Aorta (tissue), 5 donors: ENCODE results near the gene SRGAP1. TPM values are rescaled to one million over a fixed set of nuclear protein-coding genes. Genes with fewer than 3 reads are reported as not detected.
"Not testable (repeated sequence)": the region's sequence is repeated elsewhere in the genome, so short reads cannot be mapped to it uniquely, and the experiment has no call there.

Source experiments
- ATAC-seq: fragments of 200-7000 bp; cut with Tn5 transposase; one replicate; pipeline ENCODE4 v1.9.1; 2022; ENCODE audit warnings: moderate library complexity; ENCODE audit not compliant: low FRiP score
- DNase-seq, 2 donors: peaks; one replicate each; pipeline ENCODE4 v3.0.0-alpha.2; 2020
- H3K27ac ChIP-seq, 2 donors: one replicate each; pipeline ENCODE4 v1.5.1; 2013; ENCODE audit warnings: low read length in 2 of 2, mild to moderate bottlenecking in 2 of 2, moderate library complexity in 2 of 2, control low read depth in 1 of 2, inconsistent platforms in 1 of 2, low read depth in 1 of 2
- H3K27me3 ChIP-seq, 2 donors: one replicate each; pipeline ENCODE4 v1.6.1; 2013; ENCODE audit warnings: control low read depth in 1 of 2, low read length in 1 of 2, mild to moderate bottlenecking in 1 of 2, moderate library complexity in 1 of 2; ENCODE audit not compliant: insufficient read depth in 2 of 2, control insufficient read depth in 1 of 2
- H3K36me3 ChIP-seq, 2 donors: one replicate each; pipeline ENCODE4 v1.6.1; 2013; ENCODE audit warnings: control low read depth in 1 of 2, low read length in 1 of 2, mild to moderate bottlenecking in 1 of 2; ENCODE audit not compliant: insufficient read depth in 2 of 2, control insufficient read depth in 1 of 2
- H3K4me1 ChIP-seq, 2 donors: one replicate each; pipeline ENCODE4 v1.6.1; 2013; ENCODE audit warnings: low read length in 2 of 2, control low read depth in 1 of 2, mild to moderate bottlenecking in 1 of 2, moderate library complexity in 1 of 2; ENCODE audit not compliant: insufficient read depth in 2 of 2, control insufficient read depth in 1 of 2
- H3K4me3 ChIP-seq, 2 donors: one replicate each; pipeline ENCODE4 v1.5.1; 2013; ENCODE audit warnings: low read length in 2 of 2, control low read depth in 1 of 2, mild to moderate bottlenecking in 1 of 2
- H3K9me3 ChIP-seq: one replicate; pipeline ENCODE4 v1.6.1; 2013; ENCODE audit warnings: mild to moderate bottlenecking, low read length; ENCODE audit not compliant: control insufficient read depth
- WGBS, 2 donors: extraction: QIAGEN DNeasy Blood & Tissue Kit; methylation state at CpG; one replicate each; pipeline ENCODE4 v1.1.7; 2013; 5-methylcytosine and 5-hydroxymethylcytosine counted together
- intact Hi-C, 2 donors: fragments of 100-400 bp; cut with DNase I; formaldehyde crosslinking; loops; one replicate each; pipeline versions ENCODE4 v1.14.2 to v1.15.0; 2022
- polyA plus RNA-seq, 2 donors: library from polyadenylated mRNA; stranded (reverse); fragments of 200-250 nt; gene quantifications; one replicate each; pipeline ENCODE4 v1.2.3, GENCODE V29; 2013
- total RNA-seq, 2 donors: library from RNA; stranded (reverse); fragmentation: NEBNext Ultra II Directional; extraction: Animal tissue kit (Norgen Biotek cat#: 25700); gene quantifications; one replicate each; pipeline ENCODE4 v1.2.1, GENCODE V29; 2021
- donor health status: healthy with polysubstance abuse.
- donor health status: Bipolar disorder and iron deficiency.
- donor health status: DM: no; HTN: no; CAD: no.
- donor health status: DM: no; HTN: no; CAD: no.
- donor health status: DM: yes; HTN: yes; CAD: no.

Gene SRGAP1
- total and polyA plus RNA-seq, 4 donors, result 0.88 to 15.5 (median 6.0) TPM

- Histone ChIP-seq H3K4me1 (no peaks in the 10 kb centered on the region), H3K9me3 (no peaks in the 10 kb centered on the region), H3K4me3 (no peak overlapping the region), H3K36me3 (no peaks in the 10 kb centered on the region), H3K27ac (no peak overlapping the region), H3K27me3 (no peaks in the 10 kb centered on the region)
- 96 to 97% methylated on average over 3 of the region's 3 CpGs for WGBS, 2 donors
- DNase-seq (no peak), ATAC-seq (no peak)
- intact Hi-C loops, result no loop called here
Measured at GRCh38 chr12:63855299-63855698, 10.8 kb downstream of the SRGAP1 start.

DNA sequence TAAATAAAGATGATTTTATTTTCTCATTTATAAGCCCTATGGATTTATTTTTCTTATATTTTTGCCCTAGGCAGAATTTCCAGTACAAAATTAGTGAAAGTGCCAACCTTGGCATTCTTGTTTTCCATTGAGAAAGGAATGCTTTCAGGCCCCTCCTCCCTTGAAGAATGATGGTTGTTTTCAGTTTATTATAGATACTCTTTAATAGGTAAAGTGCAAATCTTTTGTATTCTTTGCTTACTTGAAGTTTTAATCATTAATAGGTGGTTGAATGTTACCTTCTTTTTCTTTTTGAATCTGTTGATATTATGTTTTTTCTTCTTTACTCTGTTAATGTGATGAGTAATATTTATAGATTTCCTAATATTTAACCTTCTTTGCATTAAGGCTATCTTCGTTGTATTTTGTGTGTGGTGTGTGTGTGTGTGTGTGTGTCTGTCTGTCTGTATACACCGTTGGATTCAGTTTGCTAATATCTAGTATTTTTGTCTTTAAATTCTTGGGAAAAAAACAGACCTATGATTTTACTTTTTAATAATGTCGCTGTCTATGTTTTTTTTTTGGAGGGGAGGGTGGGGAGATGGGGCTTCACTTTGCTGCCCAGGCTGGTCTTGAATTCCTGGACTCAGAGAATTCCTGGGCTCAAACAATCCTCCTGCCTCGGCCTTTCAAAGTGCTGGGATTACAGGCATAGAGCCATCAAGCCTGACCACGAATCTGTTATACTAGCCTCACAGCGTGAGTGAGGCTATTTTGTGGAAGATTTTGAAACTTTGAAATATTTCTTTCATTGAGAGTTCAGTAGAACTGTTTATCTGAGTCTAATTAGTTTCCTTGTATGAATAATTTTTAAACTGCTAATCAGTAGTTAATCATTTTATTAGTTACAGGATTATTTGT lies 13.5 kb downstream of the SRGAP1 start:
- no peak for DNase-seq
- H3K4me3 ChIP-seq, result no peak overlapping the region
- H3K36me3 ChIP-seq, result no peaks in the 10 kb centered on the region
- no peaks in the 10 kb centered on the region for H3K27me3 ChIP-seq
- intact Hi-C loops, result no loop called here
- 56 to 62% methylated on average over 6 of the region's 6 CpGs for WGBS, 2 donors
- no peak overlapping the region for H3K27ac ChIP-seq
- ATAC-seq, result no peak
- H3K4me1 ChIP-seq, result no peaks in the 10 kb centered on the region
- no peaks in the 10 kb centered on the region for H3K9me3 ChIP-seq

- not testable (repeated sequence) for H3K27ac ChIP-seq, H3K36me3 ChIP-seq, ATAC-seq, H3K27me3 ChIP-seq, H3K9me3 ChIP-seq, DNase-seq, H3K4me1 ChIP-seq, H3K4me3 ChIP-seq
- intact Hi-C loops, result loop anchor here in 1 of 2 donors (5.0 kb wide), 1 partner anchor 57 kb away; no protein-coding TSS in a partner anchor
- 98 to 100% methylated on average over 2 of the region's 2 CpGs for WGBS, 2 donors
Measured at GRCh38 chr12:63859880-63860279, 15.4 kb downstream of the SRGAP1 start.

DNA sequence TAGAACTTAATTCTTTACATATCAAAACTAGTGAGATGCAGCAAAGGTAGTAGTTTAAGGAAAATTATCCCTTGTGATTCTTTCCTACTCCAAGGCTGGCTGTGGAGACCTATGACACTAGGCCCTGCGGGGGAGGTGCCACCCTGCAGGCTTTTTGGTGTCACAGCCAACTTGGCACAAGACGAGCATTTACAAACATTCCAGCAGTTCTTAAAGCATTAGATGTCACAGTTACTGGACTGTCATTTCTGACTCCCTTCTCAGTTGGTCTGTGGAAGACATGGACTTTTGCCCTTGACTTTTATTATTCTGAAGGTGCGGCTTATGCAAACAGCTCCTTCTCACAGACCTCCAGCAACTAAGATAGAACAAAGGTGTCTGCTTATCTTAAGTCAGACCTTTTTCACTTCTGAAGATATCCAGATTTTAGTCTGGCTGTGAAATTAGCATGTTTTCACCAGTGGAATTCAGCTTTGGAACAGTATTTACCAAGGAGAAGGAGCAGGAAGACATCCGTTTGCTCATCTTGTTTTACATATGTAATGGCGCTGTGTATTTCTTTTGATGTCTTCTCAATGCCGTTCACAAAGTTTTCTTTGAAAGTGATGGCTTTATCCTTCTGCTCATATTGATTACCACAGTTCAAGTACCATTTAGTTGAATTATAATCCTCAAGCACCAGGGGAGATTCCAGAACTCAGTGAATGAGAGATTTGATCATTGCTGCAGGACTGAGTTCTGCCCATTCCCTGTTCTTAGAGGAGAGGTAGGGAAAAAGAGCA lies 17.9 kb downstream of the SRGAP1 start:
- Histone ChIP-seq H3K9me3 (no peaks in the 10 kb centered on the region), H3K4me1 (no peaks in the 10 kb centered on the region), H3K27me3 (no peaks in the 10 kb centered on the region), H3K27ac (no peak overlapping the region), H3K4me3 (no peak overlapping the region), H3K36me3 (no peaks in the 10 kb centered on the region)
- intact Hi-C loops, result loop anchor here in 1 of 2 donors (5.0 kb wide), 1 partner anchor 55 kb away; no protein-coding TSS in a partner anchor
- no peak for DNase-seq
- WGBS, 2 donors, result 30 to 35% methylated on average over 6 of the region's 6 CpGs
- no peak for ATAC-seq

GRCh38 chr12:63862969-63863230 lies 18.4 kb downstream of the SRGAP1 start:
- Histone ChIP-seq H3K4me3 (no peak overlapping the region), H3K27me3 (no peaks in the 10 kb centered on the region), H3K4me1 (no peaks in the 10 kb centered on the region), H3K9me3 (no peaks in the 10 kb centered on the region), H3K27ac (no peak overlapping the region), H3K36me3 (no peaks in the 10 kb centered on the region)
- intact Hi-C loops, result loop anchor here in 1 of 2 donors (5.0 kb wide), 1 partner anchor 54 kb away; no protein-coding TSS in a partner anchor
- 44 to 55% methylated on average over 2 of the region's 2 CpGs for WGBS, 2 donors
- DNase-seq, result no peak
- ATAC-seq, result no peak

GRCh38 chr12:63863658-63864453 lies 19.4 kb downstream of the SRGAP1 start:
- intact Hi-C loops, result loop anchor here in 1 of 2 donors (5.0 kb wide), 1 partner anchor 53 kb away; no protein-coding TSS in a partner anchor
- Histone ChIP-seq H3K27ac (no peak overlapping the region), H3K27me3 (no peaks in the 10 kb centered on the region), H3K4me1 (no peaks in the 10 kb centered on the region), H3K4me3 (no peak overlapping the region), H3K36me3 (no peaks in the 10 kb centered on the region), H3K9me3 (no peaks in the 10 kb centered on the region)
- ATAC-seq, result no peak
- no peak for DNase-seq
- WGBS, 2 donors, result 87 to 89% methylated on average over 5 of the region's 5 CpGs

DNA sequence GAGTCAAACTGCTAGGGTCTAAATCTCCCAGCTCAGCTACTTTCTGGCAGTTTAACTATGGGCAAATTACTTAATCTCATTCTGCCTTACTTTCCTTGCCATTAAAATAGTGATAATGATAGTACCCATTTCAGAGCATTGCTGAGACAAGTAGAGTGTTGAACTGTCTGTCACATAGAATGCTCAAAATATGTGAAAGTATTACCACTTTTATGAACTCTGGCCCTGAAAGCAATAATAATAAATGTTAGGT lies 19.9 kb downstream of the SRGAP1 start:
- Histone ChIP-seq H3K27me3 (no peaks in the 10 kb centered on the region), H3K4me1 (peaks cover 0 to 3% of the 10 kb centered on the region in 2 donors), H3K36me3 (no peaks in the 10 kb centered on the region), H3K9me3 (no peaks in the 10 kb centered on the region), H3K4me3 (no peak overlapping the region), H3K27ac (no peak overlapping the region)
- DNase-seq (no peak), ATAC-seq (no peak)
- intact Hi-C loops, result loop anchor here in 1 of 2 donors (5.0 kb wide), 1 partner anchor 53 kb away; no protein-coding TSS in a partner anchor

- Histone ChIP-seq H3K9me3 (no peaks in the 10 kb centered on the region), H3K4me1 (peaks cover 0 to 3% of the 10 kb centered on the region in 2 donors), H3K27me3 (no peaks in the 10 kb centered on the region), H3K4me3 (no peak overlapping the region), H3K27ac (no peak overlapping the region), H3K36me3 (no peaks in the 10 kb centered on the region)
- ATAC-seq, result no peak
- WGBS, 2 donors, result 90 to 93% methylated on average over 8 of the region's 8 CpGs
- intact Hi-C loops, result no loop called here
- DNase-seq, result no peak
Measured at GRCh38 chr12:63865448-63865847, 20.9 kb downstream of the SRGAP1 start.
